ENCODE results near the gene SLC12A2. TPM values are rescaled to one million over a fixed set of nuclear protein-coding genes. Genes with fewer than 3 reads are reported as not detected.

Gene SLC12A2
- total RNA-seq, 1 experiment from 2014 or later, result 41.2 TPM

DNA sequence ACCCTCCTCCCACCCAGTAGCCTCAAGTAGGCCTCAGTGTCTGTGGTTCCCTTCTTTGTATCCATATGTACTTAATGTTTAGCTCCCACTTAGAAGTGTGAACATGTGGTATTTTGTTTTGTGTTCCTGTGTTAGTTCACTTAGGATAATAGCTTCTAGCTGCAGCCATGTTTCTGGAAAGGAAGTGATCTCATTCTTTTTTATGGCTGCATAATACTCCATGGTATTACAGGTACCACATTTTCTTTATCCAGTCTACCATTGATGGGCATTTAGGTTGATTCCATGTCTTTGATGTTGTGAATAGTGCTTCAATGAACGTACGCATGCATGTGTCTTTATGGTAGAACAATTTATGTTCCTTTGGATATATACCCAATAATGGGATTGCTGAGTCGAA is 74.8 kb downstream of the SLC12A2 start:
- Histone ChIP-seq H3K27ac (ENCODE audit: low read depth, low read length) (no peak overlapping the region), H3K9me2 (ENCODE audit: insufficient read depth) (no peaks in the 10 kb centered on the region), H3K27me3 (ENCODE audit: insufficient read depth, low read length) (no peaks in the 10 kb centered on the region), H3K4me2 (ENCODE audit: low read length) (no peak overlapping the region), H2AFZ (ENCODE audit: low read depth, low read length, poor library complexity, severe bottlenecking) (no peak overlapping the region), H3K36me3 (ENCODE audit: control insufficient read depth in 1 of 2, insufficient read depth in 2 of 2, low read length in 2 of 2) (peaks cover 0 to 9% of the 10 kb centered on the region in 2 experiments; a peak in 2 of 4 replicates), H3K9me3 (ENCODE audit: control insufficient read depth in 1 of 2, insufficient read depth in 1 of 2, low read depth in 1 of 2, low read length in 2 of 2) (no peaks in the 10 kb centered on the region), H3K9ac (ENCODE audit: low read length) (no peak overlapping the region), H3K4me3 (replicated peaks in 1 of 2; ENCODE audit: low read depth in 1 of 2, low read length in 2 of 2) (no peak overlapping the region), H3K4me1 (ENCODE audit: control insufficient read depth in 1 of 2, insufficient read depth in 2 of 2, low read length in 2 of 2) (no peaks in the 10 kb centered on the region), H3K79me2 (ENCODE audit: insufficient read depth, low read length) (no peaks in the 10 kb centered on the region), H4K20me1 (ENCODE audit: insufficient read depth) (no peaks in the 10 kb centered on the region)
- intact Hi-C loops (cut with micrococcal nuclease), result no loop called here
- no peak for DNase-seq (ENCODE audit: low read depth, low spot score)
- ChIA-PET RAD21 (ENCODE audit: low non-redundant PET in 1 of 2, low total read pairs in 2 of 2, uncharacterized antibody in 2 of 2, unreplicated experiment in 2 of 2) (no interaction called here), POLR2A (no interaction called here), CTCF (no interaction called here)
- TF ChIP-seq, protein P1, sequence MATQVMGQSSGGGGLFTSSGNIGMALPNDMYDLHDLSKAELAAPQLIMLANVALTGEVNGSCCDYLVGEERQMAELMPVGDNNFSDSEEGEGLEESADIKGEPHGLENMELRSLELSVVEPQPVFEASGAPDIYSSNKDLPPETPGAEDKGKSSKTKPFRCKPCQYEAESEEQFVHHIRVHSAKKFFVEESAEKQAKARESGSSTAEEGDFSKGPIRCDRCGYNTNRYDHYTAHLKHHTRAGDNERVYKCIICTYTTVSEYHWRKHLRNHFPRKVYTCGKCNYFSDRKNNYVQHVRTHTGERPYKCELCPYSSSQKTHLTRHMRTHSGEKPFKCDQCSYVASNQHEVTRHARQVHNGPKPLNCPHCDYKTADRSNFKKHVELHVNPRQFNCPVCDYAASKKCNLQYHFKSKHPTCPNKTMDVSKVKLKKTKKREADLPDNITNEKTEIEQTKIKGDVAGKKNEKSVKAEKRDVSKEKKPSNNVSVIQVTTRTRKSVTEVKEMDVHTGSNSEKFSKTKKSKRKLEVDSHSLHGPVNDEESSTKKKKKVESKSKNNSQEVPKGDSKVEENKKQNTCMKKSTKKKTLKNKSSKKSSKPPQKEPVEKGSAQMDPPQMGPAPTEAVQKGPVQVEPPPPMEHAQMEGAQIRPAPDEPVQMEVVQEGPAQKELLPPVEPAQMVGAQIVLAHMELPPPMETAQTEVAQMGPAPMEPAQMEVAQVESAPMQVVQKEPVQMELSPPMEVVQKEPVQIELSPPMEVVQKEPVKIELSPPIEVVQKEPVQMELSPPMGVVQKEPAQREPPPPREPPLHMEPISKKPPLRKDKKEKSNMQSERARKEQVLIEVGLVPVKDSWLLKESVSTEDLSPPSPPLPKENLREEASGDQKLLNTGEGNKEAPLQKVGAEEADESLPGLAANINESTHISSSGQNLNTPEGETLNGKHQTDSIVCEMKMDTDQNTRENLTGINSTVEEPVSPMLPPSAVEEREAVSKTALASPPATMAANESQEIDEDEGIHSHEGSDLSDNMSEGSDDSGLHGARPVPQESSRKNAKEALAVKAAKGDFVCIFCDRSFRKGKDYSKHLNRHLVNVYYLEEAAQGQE (IDR thresholded peaks at IDR 0.05; ENCODE audit: low read depth), result no peak
- TF ChIP-seq, protein P2, sequence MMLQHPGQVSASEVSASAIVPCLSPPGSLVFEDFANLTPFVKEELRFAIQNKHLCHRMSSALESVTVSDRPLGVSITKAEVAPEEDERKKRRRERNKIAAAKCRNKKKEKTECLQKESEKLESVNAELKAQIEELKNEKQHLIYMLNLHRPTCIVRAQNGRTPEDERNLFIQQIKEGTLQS (IDR thresholded peaks at IDR 0.05), result no peak
- TF ChIP-seq ELF1 (IDR thresholded peaks at IDR 0.05; ENCODE audit: borderline replicate concordance, low read depth) (no peak), EZH2phosphoT487 (IDR thresholded peaks at IDR 0.05; ENCODE audit: borderline replicate concordance) (no peak), RAD21 (IDR thresholded peaks at IDR 0.05; ENCODE audit: low read depth) (no peak), SRF (IDR thresholded peaks at IDR 0.05; ENCODE audit: low read depth) (no peak)
- TF ChIP-seq, protein P3, sequence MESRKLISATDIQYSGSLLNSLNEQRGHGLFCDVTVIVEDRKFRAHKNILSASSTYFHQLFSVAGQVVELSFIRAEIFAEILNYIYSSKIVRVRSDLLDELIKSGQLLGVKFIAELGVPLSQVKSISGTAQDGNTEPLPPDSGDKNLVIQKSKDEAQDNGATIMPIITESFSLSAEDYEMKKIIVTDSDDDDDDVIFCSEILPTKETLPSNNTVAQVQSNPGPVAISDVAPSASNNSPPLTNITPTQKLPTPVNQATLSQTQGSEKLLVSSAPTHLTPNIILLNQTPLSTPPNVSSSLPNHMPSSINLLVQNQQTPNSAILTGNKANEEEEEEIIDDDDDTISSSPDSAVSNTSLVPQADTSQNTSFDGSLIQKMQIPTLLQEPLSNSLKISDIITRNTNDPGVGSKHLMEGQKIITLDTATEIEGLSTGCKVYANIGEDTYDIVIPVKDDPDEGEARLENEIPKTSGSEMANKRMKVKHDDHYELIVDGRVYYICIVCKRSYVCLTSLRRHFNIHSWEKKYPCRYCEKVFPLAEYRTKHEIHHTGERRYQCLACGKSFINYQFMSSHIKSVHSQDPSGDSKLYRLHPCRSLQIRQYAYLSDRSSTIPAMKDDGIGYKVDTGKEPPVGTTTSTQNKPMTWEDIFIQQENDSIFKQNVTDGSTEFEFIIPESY (IDR thresholded peaks at IDR 0.05; ENCODE audit: extremely low read depth, insufficient replicate concordance, low read length), result no peak
- ATAC-seq, result no peak
- BruUV-seq (replicated peaks), result no TSS peak

Measured in HCT116 (cell line).